DND-41 (cell line): ENCODE data around the gene SERPINA3.

Source experiments
- ATAC-seq: fragments of 200-7000 bp; cut with Tn5 transposase; 3 replicates; pipeline ENCODE4 v1.9.1; 2021; ENCODE audit warnings: low read depth; ENCODE audit not compliant: insufficient read depth
- DNase-seq: peaks from one replicate; pipeline ENCODE4 v3.0.0-alpha.2; 2020
- H2AFZ ChIP-seq: 2 replicates; pipeline ENCODE4 v1.6.0; 2012; ENCODE audit warnings: low read depth, low read length
- H3K27ac ChIP-seq: 2 replicates; pipeline ENCODE4 v1.5.1; 2012; ENCODE audit warnings: low read length, inconsistent platforms
- H3K27me3 ChIP-seq: fragments of 200-600 bp; sonication (generic); 2 replicates; pipeline ENCODE4 v1.6.0; 2012; ENCODE audit warnings: low read length, mild to moderate bottlenecking, inconsistent platforms; ENCODE audit not compliant: insufficient read depth, poor library complexity
- H3K36me3 ChIP-seq: 2 replicates; pipeline ENCODE4 v1.5.1; 2012; ENCODE audit warnings: low read length, inconsistent platforms; ENCODE audit not compliant: insufficient read depth
- H3K4me1 ChIP-seq: 2 replicates; pipeline ENCODE4 v1.5.1; 2012; ENCODE audit warnings: mild to moderate bottlenecking, low read length; ENCODE audit not compliant: insufficient read depth
- H3K4me2 ChIP-seq: 2 replicates; pipeline ENCODE4 v1.6.0; 2012; ENCODE audit warnings: mild to moderate bottlenecking, moderate library complexity, low read length, inconsistent platforms; ENCODE audit not compliant: insufficient read depth
- H3K4me3 ChIP-seq, 2 experiments: fragments of 200-600 bp in 1 of 2; shearing (Covaris generic) in 1 of 2; 2 replicates each; pipeline ENCODE4 v1.5.1; 2012 to 2016; ENCODE audit warnings: inconsistent platforms in 2 of 2, low read length in 2 of 2, mild to moderate bottlenecking in 2 of 2, low read depth in 1 of 2, moderate library complexity in 1 of 2
- H3K79me2 ChIP-seq: 2 replicates; pipeline ENCODE4 v1.6.0; 2012; ENCODE audit warnings: low read length, inconsistent platforms; ENCODE audit not compliant: insufficient read depth
- H3K9ac ChIP-seq: 2 replicates; pipeline ENCODE4 v1.6.0; 2012; ENCODE audit warnings: low read depth, mild to moderate bottlenecking, inconsistent platforms, low read length, moderate library complexity
- H3K9me3 ChIP-seq: 2 replicates; pipeline ENCODE4 v1.5.1; 2012; ENCODE audit warnings: low read length, moderate library complexity, mild to moderate bottlenecking, inconsistent platforms; ENCODE audit not compliant: insufficient read depth, severe bottlenecking
- H4K20me1 ChIP-seq: 2 replicates; pipeline ENCODE4 v1.6.0; 2012; ENCODE audit warnings: low read length; ENCODE audit not compliant: insufficient read depth
- CTCF ChIP-seq: IDR thresholded peaks from 2 replicates; pipeline ENCODE4 v1.5.1; 2012; ENCODE audit warnings: borderline replicate concordance, low read length, moderate library complexity, mild to moderate bottlenecking; ENCODE audit not compliant: poor library complexity, severe bottlenecking; ENCODE audit errors: extremely low read depth
- EZH2 ChIP-seq: IDR thresholded peaks from 3 replicates; pipeline ENCODE4 v1.6.1; 2012; ENCODE audit warnings: borderline replicate concordance, low read depth, mild to moderate bottlenecking, moderate library complexity, low read length, inconsistent platforms; ENCODE audit not compliant: severe bottlenecking

Gene SERPINA3

GRCh38 chr14:94631536-94632304, 19.5 kb downstream of the SERPINA3 start:
- Histone ChIP-seq H3K4me2 (no peak overlapping the region), H3K27me3 (no peaks in the 10 kb centered on the region), H3K4me3 (no peak overlapping the region), H3K36me3 (no peaks in the 10 kb centered on the region), H3K4me1 (no peaks in the 10 kb centered on the region), H2AFZ (no peak overlapping the region), H4K20me1 (no peaks in the 10 kb centered on the region), H3K27ac (no peak overlapping the region), H3K9me3 (no peaks in the 10 kb centered on the region), H3K9ac (no peak overlapping the region), H3K79me2 (no peaks in the 10 kb centered on the region)
- ATAC-seq = no peak
- TF ChIP-seq CTCF (no peak), EZH2 (no peak)
- no peak for DNase-seq

- no peaks in the 10 kb centered on the region for H3K79me2 ChIP-seq
- DNase-seq = no peak
- H3K9me3 ChIP-seq = no peaks in the 10 kb centered on the region
- no peak for ATAC-seq
- no peaks in the 10 kb centered on the region for H3K4me1 ChIP-seq
- H3K4me3 ChIP-seq = no peak overlapping the region
- H3K27ac ChIP-seq = no peak overlapping the region
- H4K20me1 ChIP-seq = no peaks in the 10 kb centered on the region
- H3K9ac ChIP-seq = no peak overlapping the region
- H3K4me2 ChIP-seq = no peak overlapping the region
- TF ChIP-seq CTCF (no peak), EZH2 (no peak)
- H3K36me3 ChIP-seq = no peaks in the 10 kb centered on the region
- H2AFZ ChIP-seq = no peak overlapping the region
- no peaks in the 10 kb centered on the region for H3K27me3 ChIP-seq
Measured at GRCh38 chr14:94632305-94632590, 20.1 kb downstream of the SERPINA3 start.

GRCh38 chr14:94633121-94633520, 20.9 kb downstream of the SERPINA3 start:
- no peak overlapping the region for H3K4me2 ChIP-seq
- no peak for ATAC-seq
- TF ChIP-seq CTCF (no peak), EZH2 (no peak)

GRCh38 chr14:94635154-94635553, 23.0 kb downstream of the SERPINA3 start:
- Histone ChIP-seq H3K9me3 (no peaks in the 10 kb centered on the region), H3K4me3 (no peak overlapping the region), H3K9ac (no peak overlapping the region), H3K27ac (no peak overlapping the region), H3K4me1 (no peaks in the 10 kb centered on the region), H3K36me3 (no peaks in the 10 kb centered on the region), H4K20me1 (no peaks in the 10 kb centered on the region), H3K27me3 (no peaks in the 10 kb centered on the region), H3K79me2 (no peaks in the 10 kb centered on the region), H3K4me2 (no peak overlapping the region), H2AFZ (no peak overlapping the region)
- TF ChIP-seq EZH2 = no peak
- TF ChIP-seq CTCF = no peak
- no peak for ATAC-seq
- DNase-seq = no peak

More at GRCh38 chr14:94633121-94633520, 20.9 kb downstream of the SERPINA3 start:
- no peaks in the 10 kb centered on the region for H3K27me3 ChIP-seq
- H4K20me1 ChIP-seq = no peaks in the 10 kb centered on the region
- no peak overlapping the region for H3K9ac ChIP-seq
- no peak overlapping the region for H2AFZ ChIP-seq
- no peaks in the 10 kb centered on the region for H3K9me3 ChIP-seq
- no peak for DNase-seq
- no peaks in the 10 kb centered on the region for H3K4me1 ChIP-seq
- H3K4me3 ChIP-seq = no peak overlapping the region
- no peaks in the 10 kb centered on the region for H3K36me3 ChIP-seq
- no peaks in the 10 kb centered on the region for H3K79me2 ChIP-seq
- H3K27ac ChIP-seq = no peak overlapping the region
